ENCODE measurements around the gene SLC9C1.

The SLC9C1 gene

GRCh38 chr3:112131111-112131510, 162.9 kb downstream of the SLC9C1 start:
- DNase-seq (ENCODE audit: low spot score): no peak

DNA sequence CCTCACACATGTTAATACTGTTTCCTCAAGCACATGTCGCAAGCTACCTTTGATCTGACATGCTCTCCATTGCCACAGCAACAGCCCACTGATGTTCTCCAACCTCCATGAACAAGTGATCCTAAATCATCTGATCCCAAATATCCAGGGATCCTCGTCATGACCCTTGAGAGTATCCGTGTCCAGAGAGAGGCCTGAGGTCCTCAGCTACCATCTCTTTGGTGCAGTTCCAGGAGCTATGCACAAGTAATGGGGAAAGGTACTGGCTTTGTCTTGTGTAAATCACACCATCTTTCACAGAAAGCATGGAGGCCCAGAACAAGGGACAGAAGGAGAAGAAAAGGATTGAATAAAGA, 163.4 kb downstream of the SLC9C1 start:
- DNase-seq (ENCODE audit: low spot score): no peak

GRCh38 chr3:112129925-112130637, 163.9 kb downstream of the SLC9C1 start:
- DNase-seq (ENCODE audit: low spot score): no peak

GRCh38 chr3:112128843-112129727, 164.9 kb downstream of the SLC9C1 start:
- no peak for DNase-seq (ENCODE audit: low spot score)

GRCh38 chr3:112127522-112128494, 166.2 kb downstream of the SLC9C1 start:
- DNase-seq (ENCODE audit: low spot score): no peak

DNA sequence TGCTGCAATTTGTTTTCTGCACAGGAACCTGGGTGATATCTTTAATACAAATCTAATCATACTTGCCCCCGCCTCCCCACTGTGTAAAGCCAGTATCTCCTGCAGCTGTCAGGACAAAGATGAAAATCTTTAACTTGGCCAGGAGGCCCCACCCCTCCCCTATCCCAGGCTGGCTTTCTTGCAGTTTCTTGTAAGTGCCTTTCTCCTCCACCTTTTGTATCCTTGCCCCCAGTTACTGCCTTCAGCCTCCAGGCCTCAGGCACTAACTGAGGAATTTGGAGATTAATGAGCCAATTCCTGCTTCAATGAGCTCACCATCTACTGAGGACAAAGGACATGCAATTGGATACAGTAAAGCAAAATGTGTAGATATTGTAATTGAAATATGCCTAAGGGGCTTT, 167.5 kb downstream of the SLC9C1 start:
- DNase-seq (ENCODE audit: low spot score): no peak

DNA sequence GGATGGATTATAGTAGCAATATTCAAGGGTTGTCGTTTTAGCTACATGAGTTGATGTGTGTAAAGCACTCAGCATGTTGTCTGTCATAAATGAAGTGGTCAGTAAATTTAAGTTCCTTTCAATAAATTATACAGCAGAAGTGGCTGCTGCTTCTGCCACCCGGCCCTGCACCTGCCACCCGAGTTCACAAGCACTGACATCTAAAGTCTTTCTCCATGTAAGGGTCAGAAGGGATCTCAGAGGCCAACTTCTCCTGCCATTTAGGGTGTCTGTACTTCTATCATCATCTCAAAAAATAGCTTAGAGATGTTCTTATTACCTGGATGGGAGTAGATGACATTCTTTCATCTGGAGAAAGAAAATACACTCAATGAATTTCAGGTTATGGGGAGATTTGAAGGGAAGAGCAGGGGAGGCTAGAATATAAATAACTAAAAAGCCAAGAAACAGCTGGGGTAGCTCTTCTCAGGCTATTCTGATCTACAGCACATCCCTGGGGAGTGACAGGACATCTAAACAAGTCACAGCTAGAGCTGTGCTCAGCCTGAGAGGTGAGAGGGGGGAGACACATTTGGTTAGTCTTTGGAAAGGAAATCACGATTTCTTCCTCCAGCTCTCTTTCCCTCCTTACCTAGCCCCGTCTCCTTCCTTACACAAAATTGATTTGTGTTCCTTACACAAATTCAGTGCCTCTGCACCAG, 169.0 kb downstream of the SLC9C1 start:
- no peak for DNase-seq (ENCODE audit: low spot score)

DNA sequence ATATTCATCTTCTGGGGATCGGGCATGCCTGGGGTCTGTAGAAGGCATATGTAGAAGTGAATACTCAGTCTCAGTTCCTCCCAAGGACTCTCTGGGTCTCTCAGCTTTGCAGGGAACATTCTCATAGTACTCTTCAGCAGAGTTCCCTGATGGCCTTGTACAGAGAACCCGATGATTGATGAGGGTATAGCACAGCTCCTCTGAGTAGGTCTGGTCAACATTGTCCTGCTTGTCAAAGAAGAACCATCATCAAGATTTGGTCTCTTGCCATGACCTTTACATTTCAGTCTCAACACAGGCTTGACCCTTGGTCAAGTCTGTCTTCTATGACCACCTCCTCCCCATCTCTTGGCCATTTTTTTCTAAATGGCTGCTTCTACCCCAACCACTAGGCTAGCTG, 170.5 kb downstream of the SLC9C1 start:
- DNase-seq (ENCODE audit: low spot score): no peak

- DNase-seq (ENCODE audit: low spot score): no peak
Observed at GRCh38 chr3:112122870-112123269, 171.1 kb downstream of the SLC9C1 start.

- DNase-seq (ENCODE audit: low spot score): no peak
Observed at GRCh38 chr3:112121577-112122547, 172.2 kb downstream of the SLC9C1 start.

DNA sequence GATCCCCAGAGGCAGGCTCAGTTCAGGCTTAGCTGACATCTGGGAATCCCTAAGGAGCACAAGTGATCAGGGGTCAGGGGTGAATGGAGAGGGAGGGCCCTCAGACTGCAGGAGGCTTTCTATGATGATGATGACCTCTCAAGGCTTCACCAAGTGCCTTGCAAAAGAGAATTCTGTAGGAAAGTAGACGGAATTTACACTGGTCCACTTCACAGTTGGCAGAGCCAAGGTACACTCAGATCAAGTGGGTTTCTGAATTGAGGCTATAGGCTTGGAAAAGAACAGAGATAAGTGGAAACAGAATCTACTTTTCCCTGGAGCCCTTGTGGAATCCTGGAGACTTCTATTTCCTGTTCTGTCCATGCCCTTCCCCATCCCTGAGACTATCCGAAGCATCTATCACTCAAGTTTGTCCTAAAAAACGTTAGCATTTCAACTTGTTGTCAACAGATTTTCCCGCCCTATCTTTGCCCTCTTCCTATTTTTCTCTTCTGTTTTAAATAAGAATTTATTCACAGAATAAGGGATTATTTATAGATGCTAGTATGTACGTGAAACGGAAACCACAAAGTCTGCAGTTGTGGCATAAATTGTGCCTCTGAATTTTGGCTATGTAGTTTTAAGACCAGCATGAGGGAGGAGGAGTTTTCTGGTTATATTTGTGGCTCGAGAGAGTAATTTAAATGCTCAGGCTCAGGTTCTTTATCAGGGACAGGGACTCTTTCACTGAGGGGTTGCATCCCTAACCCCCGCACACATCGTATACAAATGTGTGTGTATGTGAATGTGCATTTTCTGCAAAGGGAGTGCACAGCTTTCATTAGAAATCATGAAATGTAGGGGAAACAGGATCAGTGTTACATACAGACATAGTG, 173.8 kb downstream of the SLC9C1 start:
- no peak for DNase-seq (ENCODE audit: low spot score)

DNA sequence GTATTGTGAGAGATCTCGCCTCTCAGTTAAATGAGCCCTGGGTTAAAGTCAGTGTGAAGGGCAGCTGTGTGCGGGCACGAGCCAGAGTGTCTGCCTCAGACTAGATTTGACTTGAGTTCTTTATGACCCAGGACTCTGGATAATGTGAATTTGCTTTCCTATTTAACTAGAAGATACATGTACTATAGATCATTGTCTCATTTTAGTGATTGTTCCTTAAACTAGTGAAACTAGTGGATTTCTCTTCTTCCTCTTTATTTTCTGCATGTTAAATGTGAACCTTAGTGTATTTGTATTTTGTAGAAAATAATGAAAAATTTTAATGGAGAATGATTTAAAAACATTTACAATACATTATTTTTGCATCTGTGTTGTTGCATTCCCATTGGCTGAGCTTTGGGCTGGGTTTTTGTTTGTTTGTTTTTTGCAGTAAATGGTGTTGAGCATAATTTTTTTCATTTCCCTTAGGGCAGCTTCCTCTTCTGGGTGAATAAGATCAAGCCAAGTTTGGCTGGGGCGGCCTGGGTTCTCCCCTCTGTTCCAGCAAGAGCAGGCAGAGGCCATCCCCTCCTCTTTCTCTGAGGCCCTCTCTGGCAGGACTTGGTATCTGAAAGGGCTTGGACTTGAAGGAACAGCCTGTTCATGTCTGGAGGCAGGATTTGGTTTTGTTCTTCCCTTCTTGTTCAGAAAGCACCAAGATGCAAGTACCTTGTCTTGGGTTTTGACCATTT, 176.0 kb downstream of the SLC9C1 start:
- no peak for DNase-seq (ENCODE audit: low spot score)

DNA sequence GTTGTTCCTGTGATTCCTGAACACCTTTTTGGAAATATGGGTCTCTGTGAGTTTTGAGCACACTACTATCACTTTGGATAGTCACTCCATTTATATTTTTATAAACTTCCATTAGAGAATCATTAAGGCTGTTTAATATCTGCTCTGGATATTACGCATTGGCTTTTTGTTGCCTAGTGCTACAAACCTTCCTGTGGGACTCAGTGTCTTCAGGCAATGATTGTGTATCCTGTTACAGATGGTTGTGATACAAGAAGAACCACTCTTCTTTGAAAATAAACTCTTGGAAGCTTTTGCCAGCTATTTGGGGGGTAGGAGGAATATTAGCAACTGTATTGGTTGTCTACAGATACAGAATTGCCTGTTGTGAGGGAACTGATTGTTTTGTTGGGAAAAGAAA, 176.6 kb downstream of the SLC9C1 start:
- no peak for DNase-seq (ENCODE audit: low spot score)

GRCh38 chr3:112116748-112117186, 177.2 kb downstream of the SLC9C1 start:
- no peak for DNase-seq (ENCODE audit: low spot score)

GRCh38 chr3:112115806-112116383, 178.1 kb downstream of the SLC9C1 start:
- DNase-seq (ENCODE audit: low spot score): no peak

- DNase-seq (ENCODE audit: low spot score): no peak
Observed at GRCh38 chr3:112115161-112115739, 178.8 kb downstream of the SLC9C1 start.

- no peak for DNase-seq (ENCODE audit: low spot score)
Observed at GRCh38 chr3:112114576-112115160, 179.3 kb downstream of the SLC9C1 start.

Measured in hematopoietic multipotent progenitor cell treated with erythropoietin and hydrocortisone succinate and interleukin-3 and kit ligand, for 15 days (in vitro differentiated cells).